HAP-1 (cell line): ENCODE measurements around the gene MLH3.
"Not testable (repeated sequence)": the region's sequence is repeated elsewhere in the genome, so short reads cannot be mapped to it uniquely, and the experiment has no call there.

ENCODE experiments used
- DNase-seq, 2 experiments: peaks; one replicate each; pipeline ENCODE4 v3.0.0-alpha.2; 2016 to 2020; ENCODE audit warnings: low spot score in 2 of 2
- H3K27me3 ChIP-seq: fragments of 250-450 bp; sonication (Bioruptor Pico); 2 replicates; pipeline ENCODE4 v1.5.1; 2020; ENCODE audit warnings: low read depth, mild to moderate bottlenecking, moderate library complexity
- H3K36me3 ChIP-seq: fragments of 250-450 bp; sonication (Bioruptor Pico); replicated peaks from 2 replicates; pipeline ENCODE4 v1.5.1; 2020; ENCODE audit warnings: mild to moderate bottlenecking
- H3K4me1 ChIP-seq: fragments of 250-450 bp; sonication (Bioruptor Pico); 2 replicates; pipeline ENCODE4 v1.5.1; 2020; ENCODE audit warnings: mild to moderate bottlenecking
- H3K4me3 ChIP-seq: fragments of 250-450 bp; sonication (Bioruptor Pico); 2 replicates; pipeline ENCODE4 v1.5.1; 2020; ENCODE audit warnings: mild to moderate bottlenecking, moderate library complexity
- H3K9me3 ChIP-seq: fragments of 250-450 bp; sonication (Bioruptor Pico); 2 replicates; pipeline ENCODE4 v1.5.1; 2020; ENCODE audit warnings: mild to moderate bottlenecking, moderate library complexity
- in situ Hi-C: fragments of 300-500 bp; cut with MboI; formaldehyde crosslinking; loops from 3 replicates; pipeline ENCODE4 v1.14.3; 2020; ENCODE audit warnings: low sequenced_read_pairs, inconsistent platforms, mixed read lengths

Gene MLH3

GRCh38 chr14:75010472-75011093, 40.7 kb downstream of the MLH3 start:
- Histone ChIP-seq H3K9me3 (no peaks in the 10 kb centered on the region), H3K4me1 (no peaks in the 10 kb centered on the region), H3K36me3 (peaks cover 38% of the 10 kb centered on the region), H3K4me3 (no peak overlapping the region), H3K27me3 (no peaks in the 10 kb centered on the region)
- DNase-seq = no peak
- in situ Hi-C loops = no loop called here

- H3K4me1 ChIP-seq = peaks cover under 1% of the 10 kb centered on the region; the same call in 1 of the 2 replicates
- H3K9me3 ChIP-seq = no peaks in the 10 kb centered on the region
- peaks cover 48% of the 10 kb centered on the region for H3K36me3 ChIP-seq
- no peaks in the 10 kb centered on the region for H3K27me3 ChIP-seq
- DNase-seq = no peak
- H3K4me3 ChIP-seq = no peak overlapping the region
- in situ Hi-C loops = no loop called here
Measured at GRCh38 chr14:75009176-75009575, 42.1 kb downstream of the MLH3 start.

GRCh38 chr14:75005357-75005756, 45.9 kb downstream of the MLH3 start:
- H3K9me3 ChIP-seq = peaks cover 8% of the 10 kb centered on the region; the same call in 1 of the 2 replicates
- no peak for DNase-seq
- H3K27me3 ChIP-seq = no peaks in the 10 kb centered on the region
- peaks cover 4% of the 10 kb centered on the region for H3K4me1 ChIP-seq
- H3K36me3 ChIP-seq = peaks cover 48% of the 10 kb centered on the region
- no peak overlapping the region for H3K4me3 ChIP-seq
- in situ Hi-C loops = no loop called here

- H3K27me3 ChIP-seq = no peaks in the 10 kb centered on the region
- in situ Hi-C loops = no loop called here
- no peak for DNase-seq
- peaks cover 4% of the 10 kb centered on the region for H3K4me1 ChIP-seq
- H3K4me3 ChIP-seq = peak overlapping the region; percentile 87
- H3K9me3 ChIP-seq = peaks cover 8% of the 10 kb centered on the region; the same call in 1 of the 2 replicates
- H3K36me3 ChIP-seq = peaks cover 37% of the 10 kb centered on the region
Measured at GRCh38 chr14:75003250-75004027, 47.8 kb downstream of the MLH3 start.

GRCh38 chr14:75002392-75003249, 48.6 kb downstream of the MLH3 start, which contains the start of gene EIF2B2:
EIF2B2 (plus strand) TSS chr14:75002921; CDS start chr14:75002991, 70 bp downstream.
- Histone ChIP-seq H3K36me3 (peaks cover 30% of the 10 kb centered on the region), H3K4me3 (peak within 1 kb of the TSS; percentile 87), H3K9me3 (peaks cover 8% of the 10 kb centered on the region; the same call in 1 of the 2 replicates), H3K27me3 (no peaks in the 10 kb centered on the region), H3K4me1 (peaks cover 4% of the 10 kb centered on the region)
- in situ Hi-C loops = no loop called here
- peak; percentile 92 to 98 for DNase-seq

GRCh38 chr14:75001899-75002298, 49.4 kb downstream of the MLH3 start:
- H3K36me3 ChIP-seq = peaks cover 22% of the 10 kb centered on the region
- H3K4me1 ChIP-seq = peaks cover 4% of the 10 kb centered on the region
- no peaks in the 10 kb centered on the region for H3K27me3 ChIP-seq
- H3K4me3 ChIP-seq = peak overlapping the region; percentile 87
- no peak for DNase-seq
- peaks cover 8% of the 10 kb centered on the region; the same call in 1 of the 2 replicates for H3K9me3 ChIP-seq
- in situ Hi-C loops = no loop called here

GRCh38 chr14:75001261-75001660, 50.0 kb downstream of the MLH3 start:
- Histone ChIP-seq H3K4me3 (no peak overlapping the region), H3K9me3 (peaks cover 8% of the 10 kb centered on the region; the same call in 1 of the 2 replicates), H3K36me3 (peaks cover 16% of the 10 kb centered on the region), H3K4me1 (peaks cover 4% of the 10 kb centered on the region), H3K27me3 (no peaks in the 10 kb centered on the region)
- DNase-seq = no peak
- in situ Hi-C loops = no loop called here

- H3K36me3 ChIP-seq, H3K27me3 ChIP-seq, H3K4me1 ChIP-seq, DNase-seq, H3K9me3 ChIP-seq, in situ Hi-C loops, H3K4me3 ChIP-seq: not testable (repeated sequence)
Measured at GRCh38 chr14:74995781-74996180, 55.5 kb downstream of the MLH3 start.

GRCh38 chr14:74994182-74994581, 57.1 kb downstream of the MLH3 start:
- H3K4me1 ChIP-seq, H3K36me3 ChIP-seq, H3K9me3 ChIP-seq, H3K27me3 ChIP-seq, in situ Hi-C loops, H3K4me3 ChIP-seq, DNase-seq: not testable (repeated sequence)

- H3K4me3 ChIP-seq = no peak overlapping the region
- no peaks in the 10 kb centered on the region for H3K4me1 ChIP-seq
- H3K9me3 ChIP-seq = no peaks in the 10 kb centered on the region; the same call in 1 of the 2 replicates
- H3K36me3 ChIP-seq = no peaks in the 10 kb centered on the region
- in situ Hi-C loops = no loop called here
- no peak for DNase-seq
- no peaks in the 10 kb centered on the region; the same call in 1 of the 2 replicates for H3K27me3 ChIP-seq
Measured at GRCh38 chr14:74988993-74989392, 62.3 kb downstream of the MLH3 start.

GRCh38 chr14:74988131-74988530, 63.1 kb downstream of the MLH3 start:
- in situ Hi-C loops = no loop called here
- Histone ChIP-seq H3K4me3 (no peak overlapping the region), H3K4me1 (no peaks in the 10 kb centered on the region), H3K36me3 (no peaks in the 10 kb centered on the region), H3K9me3 (no peaks in the 10 kb centered on the region), H3K27me3 (no peaks in the 10 kb centered on the region; the same call in 1 of the 2 replicates)
- DNase-seq = no peak

- Histone ChIP-seq H3K4me3 (no peak overlapping the region), H3K4me1 (no peaks in the 10 kb centered on the region), H3K9me3 (no peaks in the 10 kb centered on the region), H3K27me3 (no peaks in the 10 kb centered on the region), H3K36me3 (no peaks in the 10 kb centered on the region)
- no peak for DNase-seq
- in situ Hi-C loops = no loop called here
Measured at GRCh38 chr14:74985806-74986205, 65.5 kb downstream of the MLH3 start.

- Histone ChIP-seq H3K4me3 (no peak overlapping the region), H3K36me3 (no peaks in the 10 kb centered on the region), H3K9me3 (no peaks in the 10 kb centered on the region), H3K4me1 (no peaks in the 10 kb centered on the region), H3K27me3 (no peaks in the 10 kb centered on the region)
- in situ Hi-C loops = no loop called here
- DNase-seq = no peak
Measured at GRCh38 chr14:74985028-74985310, 66.3 kb downstream of the MLH3 start.
